Urothelium cell line (cell line): Measurements from ENCODE around the gene RAD18.

Experiments used
- DNase-seq: peaks from one replicate; pipeline ENCODE4 v3.0.0; 2011; ENCODE audit warnings: low spot score, mixed read lengths
- FAIRE-seq: peaks from 2 replicates; lab custom pipeline; 2011; peaks lifted over from hg19 to GRCh38; lab: Jason Lieb, UNC

Gene RAD18

GRCh38 chr3:8985876-8986275 is 22.6 kb upstream of the RAD18 start:
- DNase-seq = no peak
- FAIRE-seq = no peak

GRCh38 chr3:8985411-8985831 is 22.1 kb upstream of the RAD18 start:
- FAIRE-seq = no peak
- no peak for DNase-seq

- FAIRE-seq (no peak), DNase-seq (no peak)
Measured at GRCh38 chr3:8984526-8984925, 21.3 kb upstream of the RAD18 start.

GRCh38 chr3:8984081-8984480 is 20.8 kb upstream of the RAD18 start:
- FAIRE-seq (no peak), DNase-seq (no peak)

- DNase-seq (no peak), FAIRE-seq (no peak)
Measured at GRCh38 chr3:8983591-8983990, 20.3 kb upstream of the RAD18 start.

GRCh38 chr3:8983026-8983425 is 19.8 kb upstream of the RAD18 start:
- no peak for FAIRE-seq
- DNase-seq = no peak

GRCh38 chr3:8982509-8982908 is 19.2 kb upstream of the RAD18 start:
- FAIRE-seq (no peak), DNase-seq (no peak)

GRCh38 chr3:8981700-8982099 is 18.4 kb upstream of the RAD18 start:
- FAIRE-seq = no peak
- DNase-seq = no peak

GRCh38 chr3:8981296-8981695 is 18.0 kb upstream of the RAD18 start:
- DNase-seq = no peak
- FAIRE-seq = no peak

- no peak for DNase-seq
- FAIRE-seq = no peak
Measured at GRCh38 chr3:8980756-8981257, 17.5 kb upstream of the RAD18 start.

- no peak for FAIRE-seq
- DNase-seq = no peak
Measured at GRCh38 chr3:8979262-8979661, 16.0 kb upstream of the RAD18 start.

- DNase-seq = no peak
- FAIRE-seq = no peak
Measured at GRCh38 chr3:8978551-8978950, 15.3 kb upstream of the RAD18 start.

GRCh38 chr3:8976540-8977182 is 13.4 kb upstream of the RAD18 start:
- FAIRE-seq = no peak

GRCh38 chr3:8975081-8976020 is 12.1 kb upstream of the RAD18 start:
- FAIRE-seq (no peak), DNase-seq (no peak)

More at GRCh38 chr3:8976540-8977182, 13.4 kb upstream of the RAD18 start:
- no peak for DNase-seq

GRCh38 chr3:8974458-8974857 is 11.2 kb upstream of the RAD18 start:
- DNase-seq (no peak), FAIRE-seq (no peak)

GRCh38 chr3:8972639-8973038 is 9.4 kb upstream of the RAD18 start:
- FAIRE-seq (no peak), DNase-seq (peak; percentile 32)

GRCh38 chr3:8970971-8971589 is 7.8 kb upstream of the RAD18 start:
- FAIRE-seq = peak; percentile 13
- peak; percentile 69 for DNase-seq

- FAIRE-seq (no peak), DNase-seq (no peak)
Measured at GRCh38 chr3:8969241-8969640, 6.0 kb upstream of the RAD18 start.

- DNase-seq = no peak
- FAIRE-seq = no peak
Measured at GRCh38 chr3:8968375-8968882, 5.2 kb upstream of the RAD18 start.

GRCh38 chr3:8967553-8967952 is 4.3 kb upstream of the RAD18 start:
- FAIRE-seq (no peak), DNase-seq (no peak)

GRCh38 chr3:8966820-8967348 is 3.6 kb upstream of the RAD18 start:
- FAIRE-seq = no peak
- DNase-seq = no peak
